ENCODE results near the gene SULT1B1. TPM values are rescaled to one million over a fixed set of nuclear protein-coding genes. Genes with fewer than 3 reads are reported as not detected.
A peak's percentile ranks its signal among the peaks of the same experiment; 100 is the strongest.

Gene SULT1B1
- total RNA-seq, 1 experiment from 2014 or later: not detected

DNA sequence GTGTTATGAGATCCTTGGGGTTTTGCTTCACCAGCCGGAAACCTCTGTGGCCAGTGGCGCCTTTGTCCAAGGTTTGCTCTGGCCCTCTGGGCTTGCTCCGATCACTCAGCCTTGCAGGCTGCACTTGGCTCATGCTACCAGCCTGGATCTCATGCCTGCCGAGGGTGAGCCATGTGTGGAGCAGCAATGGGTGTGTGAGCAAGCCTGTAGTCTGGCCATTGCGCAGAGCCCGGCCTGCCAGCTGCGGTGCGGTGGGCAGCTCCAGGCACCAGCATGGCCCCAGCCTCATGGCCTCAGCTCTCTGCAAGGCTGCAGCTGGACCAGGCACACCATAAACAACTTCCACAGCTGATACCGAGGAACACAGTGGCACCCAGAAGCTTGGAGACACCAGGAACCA is 17.8 kb downstream of the SULT1B1 start:
- no peak overlapping the region for H3K18ac ChIP-seq (ENCODE audit: insufficient read length, low read depth, low read length)
- Mint-ChIP-seq H3K4me3 (no peak overlapping the region), H3K27me3 (ENCODE audit: low read depth) (no peaks in the 10 kb centered on the region; the same call in 1 of the 2 replicates), H3K27ac (no peak overlapping the region), H3K9me3 (peaks cover 17 to 19% of the 10 kb centered on the region in 2 experiments), H3K36me3 (ENCODE audit: insufficient read depth in 1 of 3, low read depth in 3 of 3) (peaks cover 0 to 14% (median 6%) of the 10 kb centered on the region in 3 experiments; a peak in 3 of 7 replicates), H3K4me1 (no peaks in the 10 kb centered on the region)
- no peaks in the 10 kb centered on the region for H3K9me3 ChIP-seq (ENCODE audit: control insufficient read depth, low read depth, low read length)
- no peaks in the 10 kb centered on the region for H4K20me1 ChIP-seq (ENCODE audit: control insufficient read depth, insufficient read depth, insufficient read length)
- H3K79me2 ChIP-seq (ENCODE audit: insufficient read depth, low read length): no peaks in the 10 kb centered on the region
- H2BK12ac ChIP-seq (ENCODE audit: insufficient read length, low read depth, low read length): no peak overlapping the region
- H4K91ac ChIP-seq (ENCODE audit: insufficient read length, low read depth, low read length): no peak overlapping the region
- H3K27me3 ChIP-seq (ENCODE audit: insufficient read depth, low read length): no peaks in the 10 kb centered on the region
- no peak overlapping the region for H3T11ph ChIP-seq (ENCODE audit: low read length)
- H3K23me2 ChIP-seq (ENCODE audit: insufficient read length, low read depth, low read length, poor library complexity, severe bottlenecking): no peaks in the 10 kb centered on the region
- H4K8ac ChIP-seq (replicated peaks; ENCODE audit: insufficient read length, low read depth, low read length): no peak overlapping the region
- H3K27ac ChIP-seq (ENCODE audit: insufficient read length, low read depth, low read length): no peak overlapping the region
- no peak overlapping the region for H4K5ac ChIP-seq (ENCODE audit: insufficient read length, low read depth, low read length)
- no peak overlapping the region for H3K56ac ChIP-seq (ENCODE audit: insufficient read length, low read depth, low read length)
- TF ChIP-seq CTCF (conservative IDR thresholded peaks at IDR 0.05): no peak
- H3K4me2 ChIP-seq (ENCODE audit: insufficient read depth, insufficient read length, low read length): no peak overlapping the region
- no peak overlapping the region for H3K23ac ChIP-seq (ENCODE audit: insufficient read length, low read depth, low read length)
- DNase-seq: no peak
- no peaks in the 10 kb centered on the region for H3K79me1 ChIP-seq (ENCODE audit: insufficient read depth, low read depth, low read length, poor library complexity, severe bottlenecking)
- no CpG with 5 or more reads among the region's 9 CpGs for WGBS (ENCODE audit: extremely low coverage, insufficient read length, low lambda C conversion rate)
- no peak overlapping the region for H3K9ac ChIP-seq (ENCODE audit: extremely low read depth, insufficient read length, low read length)
- H2AK5ac ChIP-seq (ENCODE audit: insufficient read length, low read length): no peak overlapping the region
- H2BK15ac ChIP-seq (ENCODE audit: low read depth, low read length): no peak overlapping the region
- H2AFZ ChIP-seq (ENCODE audit: low read length): no peak overlapping the region
- H3K4ac ChIP-seq (ENCODE audit: low read depth, low read length): no peak overlapping the region
- no peak overlapping the region for H2BK120ac ChIP-seq (ENCODE audit: low read depth, low read length, poor library complexity, severe bottlenecking)
- H2BK20ac ChIP-seq (ENCODE audit: low read depth, low read length, poor library complexity, severe bottlenecking): no peak overlapping the region
- no peak overlapping the region for H2BK5ac ChIP-seq (ENCODE audit: insufficient read length, low read length)
- no peaks in the 10 kb centered on the region for H3K4me1 ChIP-seq (ENCODE audit: insufficient read depth, low read length)
- H3K14ac ChIP-seq (ENCODE audit: insufficient read depth, low read length): peak overlapping the region; percentile 57

Data from H9 (cell line).